Stimulated activated CD4-positive, alpha-beta T cell treated with anti-CD3 and anti-CD28 coated beads, Interleukin-2, amount 100 ng/mL, for 4 hours (primary cell): ENCODE measurements around the gene TTN.

Experiments
- DNase-seq: peaks from one replicate; pipeline ENCODE4 v3.0.0-alpha.2; 2020; ENCODE audit warnings: low read depth

Gene TTN

GRCh38 chr2:178807227-178808008 is at the start of gene TTN:
TSS of gene TTN (minus strand) at chr2:178807423. CDS start at chr2:178804642, 2,781 bp downstream.
- no peak for DNase-seq

GRCh38 chr2:178855151-178855550 is 47.9 kb upstream of the TTN start:
- DNase-seq = no peak

- no peak for DNase-seq
Observed at GRCh38 chr2:178848335-178848734, 41.1 kb upstream of the TTN start.

GRCh38 chr2:178846458-178846802 is 39.2 kb upstream of the TTN start:
- DNase-seq = no peak

- DNase-seq = no peak
Observed at GRCh38 chr2:178845566-178846457, 38.6 kb upstream of the TTN start.

- DNase-seq = no peak
Observed at GRCh38 chr2:178844701-178845100, 37.5 kb upstream of the TTN start.

GRCh38 chr2:178844269-178844668 is 37.0 kb upstream of the TTN start:
- DNase-seq = no peak

- no peak for DNase-seq
Observed at GRCh38 chr2:178843697-178844096, 36.5 kb upstream of the TTN start.

GRCh38 chr2:178836807-178837206 is 29.6 kb upstream of the TTN start:
- DNase-seq = no peak

GRCh38 chr2:178834086-178834485 is 26.9 kb upstream of the TTN start:
- DNase-seq = no peak

GRCh38 chr2:178833382-178833781 is 26.2 kb upstream of the TTN start:
- no peak for DNase-seq

- no peak for DNase-seq
Observed at GRCh38 chr2:178830451-178830850, 23.2 kb upstream of the TTN start.

GRCh38 chr2:178829981-178830380 is 22.8 kb upstream of the TTN start:
- DNase-seq = no peak

- DNase-seq = no peak
Observed at GRCh38 chr2:178829299-178829960, 22.2 kb upstream of the TTN start.

GRCh38 chr2:178828486-178828881 is 21.3 kb upstream of the TTN start:
- no peak for DNase-seq

- no peak for DNase-seq
Observed at GRCh38 chr2:178827739-178828485, 20.7 kb upstream of the TTN start.

- no peak for DNase-seq
Observed at GRCh38 chr2:178827111-178827510, 19.9 kb upstream of the TTN start.

- DNase-seq = no peak
Observed at GRCh38 chr2:178825183-178825582, 18.0 kb upstream of the TTN start.

- no peak for DNase-seq
Observed at GRCh38 chr2:178824181-178824580, 17.0 kb upstream of the TTN start.

- DNase-seq = no peak
Observed at GRCh38 chr2:178819992-178820391, 12.8 kb upstream of the TTN start.

GRCh38 chr2:178819147-178819875 is 12.1 kb upstream of the TTN start:
- DNase-seq = no peak
